Smooth muscle cell of trachea (primary cell): Measurements from ENCODE around the gene AIMP2. TPM values are rescaled to one million over a fixed set of nuclear protein-coding genes. Genes with fewer than 3 reads are reported as not detected.

Experiments used
- total RNA-seq: library from RNA; depleted of rRNA; stranded (reverse); fragments of >200 nt; gene quantifications from 2 replicates; pipeline ENCODE4 v1.2.1, GENCODE V29; 2014

The AIMP2 gene
- total RNA-seq, result 32.6 and 34.2 TPM in 2 replicates

GRCh38 chr7:6008668-6009611 lies at the start of gene AIMP2, which contains the start of gene PMS2:
AIMP2 (plus strand) TSS chr7:6009272; CDS start chr7:6009364, 92 bp downstream.
PMS2 (minus strand) TSS chr7:6009049; CDS start chr7:6009019, 30 bp downstream.

GRCh38 chr7:5970347-5970911 lies 38.6 kb upstream of the AIMP2 start, which contains the start of gene RSPH10B:
RSPH10B (minus strand) TSS chr7:5970689; CDS start chr7:5967116, 3,573 bp downstream.

GRCh38 chr7:6030988-6031387 lies 21.9 kb downstream of the AIMP2 start, which contains the start of gene ANKRD61:
ANKRD61 (plus strand) TSS chr7:6031376; CDS start chr7:6031376, 0 bp downstream.

Other genes starting within 250 kb of the AIMP2 start
- gene RNF216, start 227.6 kb upstream of the AIMP2 start, total RNA-seq, result 36.8 and 44.7 TPM in 2 replicates
- gene OCM, start 128.5 kb upstream of the AIMP2 start, total RNA-seq, result not detected in 2 replicates
- 27.6 and 51.3 TPM in 2 replicates for gene CCZ1, start 110.5 kb upstream of the AIMP2 start, total RNA-seq
- gene RSPH10B, start 38.6 kb upstream of the AIMP2 start, total RNA-seq, result 0.50 TPM in 1 of 2 replicates, not detected in the other
- 19.1 and 20.7 TPM in 2 replicates for gene PMS2, start 223 bp upstream of the AIMP2 start, total RNA-seq
- not detected in 2 replicates for gene ANKRD61, start 22.1 kb downstream of the AIMP2 start, total RNA-seq
- 85.2 and 135 TPM in 2 replicates for gene EIF2AK1, start 49.9 kb downstream of the AIMP2 start, total RNA-seq
- gene USP42, start 95.7 kb downstream of the AIMP2 start, total RNA-seq, result 3.5 and 3.9 TPM in 2 replicates